Smooth muscle cell (in vitro differentiated cells): ENCODE measurements around the gene FSCB. TPM values are rescaled to one million over a fixed set of nuclear protein-coding genes. Genes with fewer than 3 reads are reported as not detected.
A peak's percentile ranks its signal among the peaks of the same experiment; 100 is the strongest.
"Not testable (repeated sequence)": the region's sequence is repeated elsewhere in the genome, so short reads cannot be mapped to it uniquely, and the experiment has no call there.

Source experiments
- DNase-seq: peaks from one replicate; lab custom pipeline; 2025; ENCODE audit not compliant: unreplicated experiment; lab: John Stamatoyannopoulos, UW
- H2AFZ ChIP-seq: fragments of 200-600 bp; sonication (generic); 2 replicates; pipeline ENCODE4 v1.6.0; 2016; ENCODE audit warnings: antibody characterized with exemption, low read depth, mild to moderate bottlenecking
- H3F3A ChIP-seq: fragments of 200-600 bp; sonication (generic); 2 replicates; pipeline ENCODE4 v1.6.0; 2017; ENCODE audit warnings: antibody characterized with exemption, low read depth
- H3K27ac ChIP-seq: fragments of 200-600 bp; sonication (generic); 2 replicates; pipeline ENCODE4 v1.5.1; 2016; ENCODE audit warnings: low read depth, mild to moderate bottlenecking
- H3K27me3 ChIP-seq: fragments of 200-600 bp; sonication (generic); 2 replicates; pipeline ENCODE4 v1.6.1; 2016; ENCODE audit warnings: low read depth, mild to moderate bottlenecking
- H3K36me3 ChIP-seq: fragments of 200-600 bp; sonication (generic); 2 replicates; pipeline ENCODE4 v1.5.1; 2016; ENCODE audit warnings: low read depth
- H3K4me1 ChIP-seq: fragments of 200-600 bp; sonication (generic); 2 replicates; pipeline ENCODE4 v1.5.1; 2016; ENCODE audit warnings: low read depth
- H3K4me2 ChIP-seq: fragments of 200-600 bp; sonication (generic); 2 replicates; pipeline ENCODE4 v1.6.0; 2016; ENCODE audit warnings: mild to moderate bottlenecking
- H3K4me3 ChIP-seq: fragments of 200-600 bp; sonication (generic); 2 replicates; pipeline ENCODE4 v1.5.1; 2016; ENCODE audit warnings: mild to moderate bottlenecking
- H3K79me2 ChIP-seq: fragments of 200-600 bp; sonication (generic); 2 replicates; pipeline ENCODE4 v1.6.0; 2016; ENCODE audit warnings: low read depth, mild to moderate bottlenecking
- H3K9ac ChIP-seq: fragments of 200-600 bp; sonication (generic); 2 replicates; pipeline ENCODE4 v1.6.0; 2016; ENCODE audit warnings: low read depth
- H3K9me3 ChIP-seq: fragments of 200-600 bp; sonication (generic); replicated peaks from 2 replicates; pipeline ENCODE4 v1.5.1; 2016; ENCODE audit warnings: low read depth
- H4K20me1 ChIP-seq: fragments of 200-600 bp; sonication (generic); 2 replicates; pipeline ENCODE4 v1.6.0; 2016; ENCODE audit warnings: low read depth
- WGBS: methylation state at CpG from one replicate; pipeline ENCODE4 v1.1.7; 2016; ENCODE audit warnings: low lambda C conversion rate; 5-methylcytosine and 5-hydroxymethylcytosine counted together
- polyA plus RNA-seq: library from polyadenylated mRNA; unstranded; fragments of >200 nt; fragmentation: Nextera tagmentation; extraction: Ambion mirVana; gene quantifications from 2 replicates; pipeline ENCODE4 v1.2.1, GENCODE V29; 2016
- total RNA-seq: library from RNA; depleted of rRNA; stranded (reverse); fragments of >200 nt; gene quantifications from 2 replicates; pipeline ENCODE4 v1.2.3, GENCODE V29; 2014
- TF ChIP-seq, protein P1 (sequence below): fragments of 200-600 bp; sonication (generic); IDR thresholded peaks from 2 replicates; pipeline ENCODE4 v1.5.1; 2017; ENCODE audit warnings: borderline replicate concordance, mild to moderate bottlenecking, antibody characterized with exemption; ENCODE audit not compliant: insufficient read depth, poor library complexity, severe bottlenecking

Gene FSCB
- total and polyA plus RNA-seq, 2 experiments from 2014 or later = not detected

- peak overlapping the region; percentile 57 for H3K27ac ChIP-seq
- H3K36me3 ChIP-seq = no peaks in the 10 kb centered on the region
- no peaks in the 10 kb centered on the region for H3K27me3 ChIP-seq
- WGBS = 20% methylated on average over 1 of the region's 1 CpG
- H2AFZ ChIP-seq = peak overlapping the region; percentile 3
- H3K9ac ChIP-seq = no peak overlapping the region
- H3K9me3 ChIP-seq = no peaks in the 10 kb centered on the region
- H3F3A ChIP-seq = no peaks in the 10 kb centered on the region
- H3K79me2 ChIP-seq = no peaks in the 10 kb centered on the region
- H4K20me1 ChIP-seq = no peaks in the 10 kb centered on the region
- no peaks in the 10 kb centered on the region for H3K4me1 ChIP-seq
- H3K4me3 ChIP-seq = no peak overlapping the region
- no peak for DNase-seq
- H3K4me2 ChIP-seq = peak overlapping the region; percentile 43
- TF ChIP-seq, protein P1, sequence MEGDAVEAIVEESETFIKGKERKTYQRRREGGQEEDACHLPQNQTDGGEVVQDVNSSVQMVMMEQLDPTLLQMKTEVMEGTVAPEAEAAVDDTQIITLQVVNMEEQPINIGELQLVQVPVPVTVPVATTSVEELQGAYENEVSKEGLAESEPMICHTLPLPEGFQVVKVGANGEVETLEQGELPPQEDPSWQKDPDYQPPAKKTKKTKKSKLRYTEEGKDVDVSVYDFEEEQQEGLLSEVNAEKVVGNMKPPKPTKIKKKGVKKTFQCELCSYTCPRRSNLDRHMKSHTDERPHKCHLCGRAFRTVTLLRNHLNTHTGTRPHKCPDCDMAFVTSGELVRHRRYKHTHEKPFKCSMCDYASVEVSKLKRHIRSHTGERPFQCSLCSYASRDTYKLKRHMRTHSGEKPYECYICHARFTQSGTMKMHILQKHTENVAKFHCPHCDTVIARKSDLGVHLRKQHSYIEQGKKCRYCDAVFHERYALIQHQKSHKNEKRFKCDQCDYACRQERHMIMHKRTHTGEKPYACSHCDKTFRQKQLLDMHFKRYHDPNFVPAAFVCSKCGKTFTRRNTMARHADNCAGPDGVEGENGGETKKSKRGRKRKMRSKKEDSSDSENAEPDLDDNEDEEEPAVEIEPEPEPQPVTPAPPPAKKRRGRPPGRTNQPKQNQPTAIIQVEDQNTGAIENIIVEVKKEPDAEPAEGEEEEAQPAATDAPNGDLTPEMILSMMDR = no peak
Measured at GRCh38 chr14:44529026-44529425, 21.9 kb upstream of the FSCB start.

- Histone ChIP-seq H3K4me2 (no peak overlapping the region), H3K9ac (no peak overlapping the region), H3K36me3 (no peaks in the 10 kb centered on the region), H3K4me3 (no peak overlapping the region), H4K20me1 (no peaks in the 10 kb centered on the region), H3K9me3 (no peaks in the 10 kb centered on the region), H3K27me3 (no peaks in the 10 kb centered on the region), H3K79me2 (no peaks in the 10 kb centered on the region), H3F3A (no peaks in the 10 kb centered on the region), H3K4me1 (no peaks in the 10 kb centered on the region), H3K27ac (no peak overlapping the region), H2AFZ (no peak overlapping the region)
- TF ChIP-seq, protein P1 = no peak
- DNase-seq = no peak
Measured at GRCh38 chr14:44528180-44528579, 21.1 kb upstream of the FSCB start.

- no peak for DNase-seq
- H3K4me3 ChIP-seq = no peak overlapping the region
- WGBS = 85% methylated on average over 3 of the region's 3 CpGs
- H3K27me3 ChIP-seq = no peaks in the 10 kb centered on the region
- H3K27ac ChIP-seq = no peak overlapping the region
- TF ChIP-seq, protein P1 = no peak
- H2AFZ ChIP-seq = peak overlapping the region; percentile 41
- no peaks in the 10 kb centered on the region for H3K4me1 ChIP-seq
- no peaks in the 10 kb centered on the region for H3F3A ChIP-seq
- H3K36me3 ChIP-seq = no peaks in the 10 kb centered on the region
- H3K4me2 ChIP-seq = no peak overlapping the region
- no peaks in the 10 kb centered on the region for H3K9me3 ChIP-seq
- no peak overlapping the region for H3K9ac ChIP-seq
- no peaks in the 10 kb centered on the region for H4K20me1 ChIP-seq
- H3K79me2 ChIP-seq = no peaks in the 10 kb centered on the region
Measured at GRCh38 chr14:44525237-44525636, 18.2 kb upstream of the FSCB start.

DNA sequence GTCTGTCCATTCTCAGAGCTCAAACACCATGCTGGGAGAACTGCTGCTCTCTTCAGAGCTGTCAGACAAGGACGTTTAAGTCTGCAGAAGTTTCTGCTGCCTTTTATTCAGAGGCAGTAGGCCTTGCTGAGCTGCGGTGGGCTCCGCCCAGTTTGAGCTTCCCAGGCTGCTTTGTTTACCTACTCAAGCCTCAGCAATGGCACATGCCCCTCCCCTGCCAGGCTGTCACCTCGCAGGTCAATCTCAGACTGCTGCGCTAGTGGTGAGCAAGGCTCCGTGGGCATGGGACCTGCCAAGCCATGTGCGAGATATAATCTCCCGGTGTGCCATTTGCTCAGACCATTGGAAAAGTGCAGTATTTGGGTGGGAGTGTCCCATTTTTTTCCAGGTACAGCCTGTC, 8.6 kb upstream of the FSCB start:
- not testable (repeated sequence) for H3F3A ChIP-seq

More for the DNA sequence above, 8.6 kb upstream of the FSCB start:
- not testable (repeated sequence) for H3K4me2 ChIP-seq, H3K27ac ChIP-seq, H3K36me3 ChIP-seq, H4K20me1 ChIP-seq, H3K4me3 ChIP-seq, H3K79me2 ChIP-seq, H3K27me3 ChIP-seq, H3K4me1 ChIP-seq, DNase-seq, H3K9me3 ChIP-seq, H2AFZ ChIP-seq, H3K9ac ChIP-seq
- whole genome bisulfite sequencing = 88% methylated on average over 8 of the region's 8 CpGs
